Lower leg skin (tissue), 3 donors: ENCODE results near the gene TPK1.

ENCODE experiments used
- POLR2A ChIP-seq, 2 donors: fragments of 450-650 bp; IDR thresholded peaks; one replicate each; pipeline ENCODE4 v1.6.1; 2016 to 2017; ENCODE audit warnings: antibody characterized with exemption in 2 of 2, mild to moderate bottlenecking in 1 of 2, moderate library complexity in 1 of 2
- TF ChIP-seq, protein P1 (sequence below), 3 donors: fragments of 450-650 bp; IDR thresholded peaks; one replicate each; pipeline ENCODE4 v1.5.1; 2016; ENCODE audit warnings: antibody characterized with exemption in 3 of 3, mild to moderate bottlenecking in 3 of 3, moderate library complexity in 2 of 3

DNA sequence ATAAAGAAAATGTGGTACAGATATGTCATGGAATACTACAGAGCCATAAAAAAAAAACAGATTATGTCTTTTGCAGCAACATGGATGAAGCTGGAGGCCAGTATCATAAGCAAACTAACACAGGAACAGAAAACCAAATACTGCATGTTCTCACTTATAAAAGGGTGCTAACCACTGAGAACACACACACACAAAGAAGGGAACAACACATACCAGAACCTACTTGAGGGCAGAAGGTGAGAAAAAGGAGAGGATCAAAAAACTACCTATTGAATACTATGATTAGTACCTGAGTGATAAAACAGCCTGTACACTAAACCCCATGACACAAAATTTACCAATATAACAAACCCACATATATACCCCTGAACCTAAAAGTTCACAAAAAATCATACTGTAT, 144.6 kb downstream of the TPK1 start:
- TF ChIP-seq, protein P1, sequence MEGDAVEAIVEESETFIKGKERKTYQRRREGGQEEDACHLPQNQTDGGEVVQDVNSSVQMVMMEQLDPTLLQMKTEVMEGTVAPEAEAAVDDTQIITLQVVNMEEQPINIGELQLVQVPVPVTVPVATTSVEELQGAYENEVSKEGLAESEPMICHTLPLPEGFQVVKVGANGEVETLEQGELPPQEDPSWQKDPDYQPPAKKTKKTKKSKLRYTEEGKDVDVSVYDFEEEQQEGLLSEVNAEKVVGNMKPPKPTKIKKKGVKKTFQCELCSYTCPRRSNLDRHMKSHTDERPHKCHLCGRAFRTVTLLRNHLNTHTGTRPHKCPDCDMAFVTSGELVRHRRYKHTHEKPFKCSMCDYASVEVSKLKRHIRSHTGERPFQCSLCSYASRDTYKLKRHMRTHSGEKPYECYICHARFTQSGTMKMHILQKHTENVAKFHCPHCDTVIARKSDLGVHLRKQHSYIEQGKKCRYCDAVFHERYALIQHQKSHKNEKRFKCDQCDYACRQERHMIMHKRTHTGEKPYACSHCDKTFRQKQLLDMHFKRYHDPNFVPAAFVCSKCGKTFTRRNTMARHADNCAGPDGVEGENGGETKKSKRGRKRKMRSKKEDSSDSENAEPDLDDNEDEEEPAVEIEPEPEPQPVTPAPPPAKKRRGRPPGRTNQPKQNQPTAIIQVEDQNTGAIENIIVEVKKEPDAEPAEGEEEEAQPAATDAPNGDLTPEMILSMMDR (IDR thresholded peaks at IDR 0.05): no peak
- TF ChIP-seq POLR2A (IDR thresholded peaks at IDR 0.05): no peak
